ENCODE measurements around the gene SAXO2. TPM values are rescaled to one million over a fixed set of nuclear protein-coding genes. Genes with fewer than 3 reads are reported as not detected.
A peak's percentile ranks its signal among the peaks of the same experiment; 100 is the strongest.
"Not testable (repeated sequence)": the region's sequence is repeated elsewhere in the genome, so short reads cannot be mapped to it uniquely, and the experiment has no call there.

Gene SAXO2
- total and polyA plus RNA-seq, 2 of the 4 experiments (the other 2 are of a cell fraction): 0.14 TPM; not detected in 1

DNA sequence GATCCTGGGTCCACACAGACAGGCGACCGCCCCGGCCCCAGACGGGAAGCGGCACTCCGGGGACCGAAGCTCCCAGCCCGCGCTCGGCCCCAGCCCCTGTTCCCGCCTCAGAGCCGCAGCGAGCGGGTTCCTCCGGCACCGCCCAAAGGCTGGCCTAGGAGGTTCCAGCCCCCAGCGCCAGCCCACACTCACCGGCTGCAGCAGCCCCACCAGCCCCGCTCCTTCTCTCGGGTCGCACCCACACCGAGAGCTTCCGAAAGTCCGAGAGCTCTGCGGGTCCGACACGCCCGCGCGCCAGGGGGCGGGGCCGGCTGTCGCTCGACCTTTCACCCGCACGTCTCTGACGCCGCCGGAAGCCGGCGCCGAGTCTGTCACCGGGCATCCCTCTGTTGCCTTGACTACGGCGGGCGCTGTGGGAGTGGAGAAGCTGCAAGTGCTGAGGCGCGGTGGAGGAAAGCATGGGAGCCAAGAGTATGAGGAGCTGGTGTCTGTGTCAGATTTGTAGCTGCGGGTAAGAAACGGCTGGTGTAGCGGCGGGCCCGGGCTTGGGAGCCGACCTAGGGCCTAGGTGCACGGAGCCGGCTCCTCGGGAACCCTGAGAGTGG lies at the start of gene SAXO2, which contains the start of gene EFL1 (continued):
- TF ChIP-seq RAD21 (IDR thresholded peaks at IDR 0.05; ENCODE audit: low read length) (no peak), FOS (IDR thresholded peaks at IDR 0.05; ENCODE audit: low read depth, low read length) (no peak), NFE2L2 (IDR thresholded peaks at IDR 0.05; ENCODE audit: low read depth, low read length) (no peak)

DNA sequence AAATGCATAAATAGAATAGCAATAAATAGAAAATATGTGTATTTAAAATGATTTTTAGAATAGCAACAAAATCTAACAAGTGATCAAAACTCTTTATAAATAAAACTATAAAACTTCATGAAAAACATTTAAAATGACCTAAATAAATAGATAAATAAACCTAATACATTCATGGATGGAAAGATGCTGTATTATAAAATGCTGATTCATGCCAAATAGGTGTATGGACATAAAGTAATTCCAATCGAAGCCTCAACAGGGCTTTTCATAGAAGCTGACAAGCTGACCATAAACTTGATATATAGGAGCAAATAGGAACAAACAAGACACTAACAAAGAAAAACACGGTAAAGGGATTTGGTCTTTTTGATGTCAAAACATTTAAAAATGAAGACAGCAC lies 46.5 kb upstream of the SAXO2 start:
- H2AK5ac ChIP-seq (ENCODE audit: low read depth, low read length); H4K8ac ChIP-seq (ENCODE audit: low read depth in 2 of 2, low read length in 2 of 2); H3K4ac ChIP-seq (ENCODE audit: low read depth, low read length); H3K27me3 ChIP-seq (ENCODE audit: control insufficient read depth, insufficient read depth, low read length); H3K79me1 ChIP-seq (ENCODE audit: low read depth in 1 of 2, low read length in 2 of 2); H3K4me1 ChIP-seq (ENCODE audit: control insufficient read depth, insufficient read depth, low read length); H3K27ac ChIP-seq (ENCODE audit: insufficient read depth, low read length); H2AFZ ChIP-seq (replicated peaks; ENCODE audit: low read length, poor library complexity); H2BK15ac ChIP-seq (ENCODE audit: low read depth, low read length); CTCF ChIA-PET; H2BK120ac ChIP-seq (ENCODE audit: low read depth, low read length); H3K14ac ChIP-seq (replicated peaks; ENCODE audit: low read depth, low read length); DNase-seq; H2AK9ac ChIP-seq (replicated peaks; ENCODE audit: low read depth, low read length, poor library complexity); dilution Hi-C loops (cut with HindIII; ENCODE audit: low sequenced_read_pairs, unreplicated experiment); H4K91ac ChIP-seq (ENCODE audit: insufficient read depth, low read depth, low read length); H4K20me1 ChIP-seq (ENCODE audit: insufficient read depth, low read length); H3K23ac ChIP-seq (ENCODE audit: low read depth, low read length); H3K9ac ChIP-seq (ENCODE audit: low read depth, low read length); H2BK20ac ChIP-seq (ENCODE audit: low read depth, low read length); BruUV-seq (replicated peaks); H3K56ac ChIP-seq (ENCODE audit: extremely low read depth, insufficient read depth, low read length); H3K9me1 ChIP-seq (ENCODE audit: insufficient read depth, low read length); ATAC-seq (ENCODE audit: low read depth); H2BK5ac ChIP-seq (ENCODE audit: low read depth, low read length, poor library complexity, severe bottlenecking); H3K4me2 ChIP-seq (ENCODE audit: low read depth, low read length); POLR2A ChIA-PET (ENCODE audit: unreplicated experiment); H3K4me3 ChIP-seq (ENCODE audit: insufficient read depth, low read depth, low read length); H3K9me3 ChIP-seq (ENCODE audit: control insufficient read depth, insufficient read depth, low read length); H3K36me3 ChIP-seq (ENCODE audit: control insufficient read depth, insufficient read depth, low read length); intact Hi-C loops (cut with micrococcal nuclease); H4K5ac ChIP-seq (ENCODE audit: low read depth, low read length); H3K18ac ChIP-seq (ENCODE audit: low read depth, low read length); in situ Hi-C loops (cut with MboI; ENCODE audit: low sequenced_read_pairs): not testable (repeated sequence)
- peak; percentile 18; the same call in 1 of the 2 replicates for TF ChIP-seq MAFK (IDR thresholded peaks at IDR 0.05; ENCODE audit: low read depth, low read length)
- no CpG with 5 or more reads among the region's 2 CpGs for WGBS, 2 experiments (ENCODE audit: extremely low coverage in 2 of 2, insufficient read length in 1 of 2)

Measured in IMR-90 (cell line).